A673 (cell line): ENCODE results near the gene SNX33. TPM values are rescaled to one million over a fixed set of nuclear protein-coding genes. Genes with fewer than 3 reads are reported as not detected.

Experiments
- BruUV-seq: library from RNA; stranded (reverse); fragments of 400-500 nt; replicated peaks from 2 replicates; lab custom pipeline; 2021; lab: Mats Ljungman, UMichigan
- CTCF ChIA-PET: fragments of 300-600 bp; sonication (Branson Sonifier 250); formaldehyde crosslinking; loops from one replicate; lab custom pipeline; 2022; ENCODE audit warnings: antibody characterized with exemption; lab: Charles Lee
- POLR2A ChIA-PET: fragments of 300-600 bp; sonication (Branson Sonifier 250); formaldehyde crosslinking; loops from one replicate; lab custom pipeline; 2022; ENCODE audit warnings: antibody characterized with exemption; ENCODE audit not compliant: low non-redundant PET; lab: Charles Lee
- DNase-seq: peaks from one replicate; pipeline ENCODE4 v3.0.0-alpha.2; 2015; ENCODE audit warnings: low spot score
- H3K27ac ChIP-seq: fragments of 200-600 bp; sonication (generic); 2 replicates; pipeline ENCODE4 v1.5.1; 2016; ENCODE audit warnings: mixed run types, low read depth, mild to moderate bottlenecking, mixed read lengths, antibody characterized with exemption, low read length; ENCODE audit not compliant: poor library complexity, severe bottlenecking
- H3K27me3 ChIP-seq: fragments of 200-600 bp; sonication (generic); replicated peaks from 2 replicates; pipeline ENCODE4 v1.6.1; 2017; ENCODE audit warnings: mixed run types, low read depth, mild to moderate bottlenecking, mixed read lengths, antibody characterized with exemption, low read length; ENCODE audit not compliant: insufficient read depth, poor library complexity
- H3K36me3 ChIP-seq: fragments of 200-600 bp; sonication (generic); 2 replicates; pipeline ENCODE4 v1.6.1; 2016; ENCODE audit warnings: mixed run types, mild to moderate bottlenecking, mixed read lengths, antibody characterized with exemption, low read length; ENCODE audit not compliant: insufficient read depth, poor library complexity, severe bottlenecking
- H3K4me1 ChIP-seq: fragments of 200-600 bp; sonication (generic); 2 replicates; pipeline ENCODE4 v1.6.1; 2017; ENCODE audit warnings: mixed run types, mild to moderate bottlenecking, mixed read lengths, antibody characterized with exemption, low read length; ENCODE audit not compliant: insufficient read depth, poor library complexity, severe bottlenecking
- H3K4me3 ChIP-seq: fragments of 200-600 bp; sonication (generic); 2 replicates; pipeline ENCODE4 v1.5.1; 2016; ENCODE audit warnings: low read depth, mixed run types, mild to moderate bottlenecking, mixed read lengths, low read length; ENCODE audit not compliant: poor library complexity, severe bottlenecking
- H3K9me3 ChIP-seq: fragments of 200-600 bp; sonication (generic); 2 replicates; pipeline ENCODE4 v1.6.1; 2016; ENCODE audit warnings: mixed run types, low read depth, mild to moderate bottlenecking, mixed read lengths, antibody characterized with exemption, low read length; ENCODE audit not compliant: poor library complexity, severe bottlenecking
- EZH2 ChIP-seq: fragments of 200-600 bp; sonication (generic); IDR thresholded peaks from 2 replicates; pipeline ENCODE4 v1.6.1; 2017; ENCODE audit warnings: borderline replicate concordance, low read depth, mild to moderate bottlenecking, mixed read lengths, antibody characterized with exemption, low read length; ENCODE audit not compliant: poor library complexity, severe bottlenecking
- intact Hi-C: fragments of 100-400 bp; cut with micrococcal nuclease; formaldehyde crosslinking; loops from one replicate; pipeline ENCODE4 v1.10.0; 2022; ENCODE audit not compliant: unreplicated experiment
- total RNA-seq: library from RNA; stranded (reverse); gene quantifications from 2 replicates; pipeline ENCODE4 v1.2.3, GENCODE V29; 2021
- TF ChIP-seq, protein P1 (sequence below): fragments of 300-800, 200-600 bp; sonication (generic); conservative IDR thresholded peaks from 2 replicates; pipeline ENCODE4 v1.5.1; 2017; ENCODE audit warnings: low read depth, mild to moderate bottlenecking, antibody characterized with exemption, low read length, moderate library complexity, mixed read lengths

The SNX33 gene
- total RNA-seq, 1 experiment from 2014 or later, result 3.4 TPM

DNA sequence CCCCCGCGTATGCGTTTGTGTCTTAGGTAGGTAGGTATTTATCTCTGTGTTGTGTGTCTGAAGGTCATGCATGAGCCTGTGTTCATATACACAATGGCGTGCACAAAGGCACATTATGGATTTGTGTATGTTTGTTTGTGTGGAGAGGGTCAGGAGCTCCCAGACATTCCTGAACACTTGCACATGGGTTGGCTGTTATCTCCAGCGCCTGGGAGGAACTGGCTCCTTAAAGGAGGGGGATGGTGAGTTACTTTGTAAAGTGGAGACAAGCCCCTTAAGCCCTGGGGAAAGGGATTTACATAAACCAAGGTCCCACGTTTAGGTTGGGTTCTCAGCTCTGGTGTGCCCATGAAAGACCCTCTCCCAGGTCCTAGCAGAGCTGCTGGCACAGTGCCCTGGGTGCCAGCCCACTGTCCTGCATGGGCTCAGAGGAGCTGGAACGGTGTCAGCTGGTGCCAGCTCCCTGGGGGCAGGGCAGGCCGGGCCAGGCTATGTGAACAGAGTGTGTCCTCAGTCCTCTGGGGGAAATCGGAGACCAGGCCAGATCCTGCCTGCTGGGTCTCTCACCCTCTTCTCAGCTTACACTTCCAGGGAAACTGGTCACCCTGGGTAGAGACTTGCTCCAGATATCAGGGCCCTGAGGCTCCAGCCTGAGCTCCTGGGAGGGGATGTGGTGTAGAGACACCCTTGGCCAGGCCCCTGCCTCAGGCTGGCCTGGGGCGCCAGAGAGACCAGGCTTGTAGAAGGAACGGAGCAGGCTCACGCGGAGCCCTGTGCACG lies 25.1 kb downstream of the SNX33 start:
- Histone ChIP-seq H3K27ac (no peak overlapping the region), H3K27me3 (no peaks in the 10 kb centered on the region), H3K4me3 (no peak overlapping the region), H3K9me3 (no peaks in the 10 kb centered on the region), H3K4me1 (peaks cover 9% of the 10 kb centered on the region), H3K36me3 (no peaks in the 10 kb centered on the region)
- POLR2A ChIA-PET, result interaction anchor here (0.6 kb wide), 1 partner anchor 18 kb away, joined by 3 read pairs; no protein-coding TSS in a partner anchor
- no TSS peak for BruUV-seq
- CTCF ChIA-PET, result no interaction called here
- no peak for DNase-seq
- TF ChIP-seq EZH2, result no peak
- TF ChIP-seq, protein P1, sequence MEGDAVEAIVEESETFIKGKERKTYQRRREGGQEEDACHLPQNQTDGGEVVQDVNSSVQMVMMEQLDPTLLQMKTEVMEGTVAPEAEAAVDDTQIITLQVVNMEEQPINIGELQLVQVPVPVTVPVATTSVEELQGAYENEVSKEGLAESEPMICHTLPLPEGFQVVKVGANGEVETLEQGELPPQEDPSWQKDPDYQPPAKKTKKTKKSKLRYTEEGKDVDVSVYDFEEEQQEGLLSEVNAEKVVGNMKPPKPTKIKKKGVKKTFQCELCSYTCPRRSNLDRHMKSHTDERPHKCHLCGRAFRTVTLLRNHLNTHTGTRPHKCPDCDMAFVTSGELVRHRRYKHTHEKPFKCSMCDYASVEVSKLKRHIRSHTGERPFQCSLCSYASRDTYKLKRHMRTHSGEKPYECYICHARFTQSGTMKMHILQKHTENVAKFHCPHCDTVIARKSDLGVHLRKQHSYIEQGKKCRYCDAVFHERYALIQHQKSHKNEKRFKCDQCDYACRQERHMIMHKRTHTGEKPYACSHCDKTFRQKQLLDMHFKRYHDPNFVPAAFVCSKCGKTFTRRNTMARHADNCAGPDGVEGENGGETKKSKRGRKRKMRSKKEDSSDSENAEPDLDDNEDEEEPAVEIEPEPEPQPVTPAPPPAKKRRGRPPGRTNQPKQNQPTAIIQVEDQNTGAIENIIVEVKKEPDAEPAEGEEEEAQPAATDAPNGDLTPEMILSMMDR, result no peak
- intact Hi-C loops, result no loop called here

DNA sequence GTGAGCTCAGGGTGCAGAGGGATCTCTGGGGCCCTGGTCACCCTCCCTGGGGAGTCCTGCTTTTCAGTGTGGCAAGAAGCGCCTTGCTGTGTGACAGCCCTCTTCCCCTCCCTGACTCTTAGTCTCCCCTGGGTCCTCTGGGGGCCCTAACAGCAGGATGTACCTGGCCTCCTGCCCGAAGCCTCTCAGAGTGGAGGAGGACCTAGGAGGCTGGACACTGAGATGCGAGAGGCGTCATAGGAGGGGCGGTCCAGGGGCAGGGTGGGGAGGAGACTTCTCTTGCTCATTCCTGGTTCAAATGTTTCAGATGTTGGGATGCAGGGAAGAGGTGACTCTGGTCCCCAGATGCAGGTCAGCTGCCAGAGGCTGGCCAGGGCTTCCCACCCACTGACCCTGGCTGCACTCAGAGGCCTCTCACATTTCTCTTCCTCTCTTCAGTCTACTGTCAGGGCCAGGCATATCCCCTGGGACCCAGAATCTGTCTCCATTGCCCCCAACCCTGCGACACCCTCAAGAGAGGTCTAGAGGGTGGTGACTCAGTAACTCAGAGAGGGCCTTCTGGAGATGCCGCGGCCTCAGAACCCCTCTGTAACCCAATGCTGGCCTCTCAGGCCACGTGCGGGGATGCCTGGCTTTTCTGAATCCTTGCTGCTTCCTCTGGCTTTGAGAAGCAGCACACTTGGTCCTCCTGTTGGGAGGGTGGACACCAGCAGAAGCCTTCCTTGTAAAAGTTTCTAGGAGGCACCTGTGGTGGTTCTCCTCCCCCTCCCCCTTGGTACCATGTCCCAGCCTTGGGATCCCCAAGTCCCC lies 25.9 kb downstream of the SNX33 start:
- no peaks in the 10 kb centered on the region for H3K36me3 ChIP-seq
- BruUV-seq, result no TSS peak
- DNase-seq, result no peak
- no peak overlapping the region for H3K4me3 ChIP-seq
- no peak overlapping the region for H3K27ac ChIP-seq
- TF ChIP-seq, protein P1, result no peak
- no peak for TF ChIP-seq EZH2
- intact Hi-C loops, result no loop called here
- no peaks in the 10 kb centered on the region for H3K27me3 ChIP-seq
- H3K9me3 ChIP-seq, result no peaks in the 10 kb centered on the region
- CTCF ChIA-PET, result no interaction called here
- peaks cover 9% of the 10 kb centered on the region for H3K4me1 ChIP-seq
- POLR2A ChIA-PET, result no interaction called here

DNA sequence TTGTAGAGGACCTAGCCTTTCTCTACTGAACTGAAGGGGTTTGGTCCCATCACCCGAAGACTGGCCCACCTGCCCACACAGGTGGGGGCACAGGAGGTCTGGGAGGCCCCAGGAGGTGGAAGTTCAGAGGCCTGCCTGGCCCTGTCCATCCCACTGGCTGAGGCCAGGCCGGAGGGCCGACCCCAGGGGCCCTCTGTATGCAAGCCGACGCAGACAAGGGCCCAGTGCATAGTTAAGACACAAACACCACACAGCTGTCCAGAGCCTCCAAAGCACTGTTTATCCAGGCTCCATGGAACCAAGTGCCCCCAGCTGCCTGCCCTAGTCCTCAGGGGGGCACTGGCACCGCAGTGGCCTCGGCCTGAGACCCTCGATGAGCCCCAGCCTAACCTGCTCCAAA lies 26.7 kb downstream of the SNX33 start:
- Histone ChIP-seq H3K36me3 (no peaks in the 10 kb centered on the region), H3K4me1 (peaks cover 9% of the 10 kb centered on the region), H3K9me3 (no peaks in the 10 kb centered on the region), H3K4me3 (no peak overlapping the region), H3K27me3 (no peaks in the 10 kb centered on the region), H3K27ac (no peak overlapping the region)
- POLR2A ChIA-PET, result no interaction called here
- intact Hi-C loops, result no loop called here
- BruUV-seq, result no TSS peak
- no peak for TF ChIP-seq EZH2
- TF ChIP-seq, protein P1, result no peak
- no peak for DNase-seq
- CTCF ChIA-PET, result no interaction called here
